ENCODE results near the gene XRCC3.

DNA sequence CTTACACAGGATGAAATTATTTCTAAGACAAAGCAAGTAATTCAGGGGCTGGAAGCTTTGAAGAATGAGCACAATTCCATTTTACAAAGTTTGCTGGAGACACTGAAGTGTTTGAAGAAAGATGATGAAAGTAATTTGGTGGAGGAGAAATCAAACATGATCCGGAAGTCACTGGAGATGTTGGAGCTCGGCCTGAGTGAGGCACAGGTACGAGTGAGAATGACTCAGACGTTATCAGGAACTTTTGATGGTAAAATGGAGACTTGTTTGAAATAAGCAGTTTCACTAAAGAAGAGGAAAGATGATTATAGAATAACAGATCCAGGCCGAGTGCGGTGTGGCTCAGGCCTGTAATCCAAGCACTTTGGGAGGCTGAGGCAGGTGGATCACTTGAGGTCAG, 60.6 kb downstream of the XRCC3 start:
- TF ChIP-seq POLR2AphosphoS5 (IDR thresholded peaks at IDR 0.05; ENCODE audit: low read depth), result no peak
- TF ChIP-seq CTCF (conservative IDR thresholded peaks at IDR 0.05; ENCODE audit: low read depth in 2 of 2), result no peak
- TF ChIP-seq EZH2 (IDR thresholded peaks at IDR 0.05; ENCODE audit: low read depth, unreplicated experiment), result no peak
- no peak for TF ChIP-seq REST (IDR thresholded peaks at IDR 0.05; ENCODE audit: unreplicated experiment)
- TF ChIP-seq JUNB (IDR thresholded peaks at IDR 0.05; ENCODE audit: unreplicated experiment), result no peak
- TF ChIP-seq EZH2phosphoT487 (IDR thresholded peaks at IDR 0.05; ENCODE audit: unreplicated experiment), result no peak
- TF ChIP-seq ETS1 (IDR thresholded peaks at IDR 0.05), result no peak
- no peak for TF ChIP-seq CREB1 (CRISPR knock-in tag; IDR thresholded peaks at IDR 0.05; ENCODE audit: low read depth)
- TF ChIP-seq ZNF114 (CRISPR knock-in tag; IDR thresholded peaks at IDR 0.05), result no peak
- TF ChIP-seq, protein P1, sequence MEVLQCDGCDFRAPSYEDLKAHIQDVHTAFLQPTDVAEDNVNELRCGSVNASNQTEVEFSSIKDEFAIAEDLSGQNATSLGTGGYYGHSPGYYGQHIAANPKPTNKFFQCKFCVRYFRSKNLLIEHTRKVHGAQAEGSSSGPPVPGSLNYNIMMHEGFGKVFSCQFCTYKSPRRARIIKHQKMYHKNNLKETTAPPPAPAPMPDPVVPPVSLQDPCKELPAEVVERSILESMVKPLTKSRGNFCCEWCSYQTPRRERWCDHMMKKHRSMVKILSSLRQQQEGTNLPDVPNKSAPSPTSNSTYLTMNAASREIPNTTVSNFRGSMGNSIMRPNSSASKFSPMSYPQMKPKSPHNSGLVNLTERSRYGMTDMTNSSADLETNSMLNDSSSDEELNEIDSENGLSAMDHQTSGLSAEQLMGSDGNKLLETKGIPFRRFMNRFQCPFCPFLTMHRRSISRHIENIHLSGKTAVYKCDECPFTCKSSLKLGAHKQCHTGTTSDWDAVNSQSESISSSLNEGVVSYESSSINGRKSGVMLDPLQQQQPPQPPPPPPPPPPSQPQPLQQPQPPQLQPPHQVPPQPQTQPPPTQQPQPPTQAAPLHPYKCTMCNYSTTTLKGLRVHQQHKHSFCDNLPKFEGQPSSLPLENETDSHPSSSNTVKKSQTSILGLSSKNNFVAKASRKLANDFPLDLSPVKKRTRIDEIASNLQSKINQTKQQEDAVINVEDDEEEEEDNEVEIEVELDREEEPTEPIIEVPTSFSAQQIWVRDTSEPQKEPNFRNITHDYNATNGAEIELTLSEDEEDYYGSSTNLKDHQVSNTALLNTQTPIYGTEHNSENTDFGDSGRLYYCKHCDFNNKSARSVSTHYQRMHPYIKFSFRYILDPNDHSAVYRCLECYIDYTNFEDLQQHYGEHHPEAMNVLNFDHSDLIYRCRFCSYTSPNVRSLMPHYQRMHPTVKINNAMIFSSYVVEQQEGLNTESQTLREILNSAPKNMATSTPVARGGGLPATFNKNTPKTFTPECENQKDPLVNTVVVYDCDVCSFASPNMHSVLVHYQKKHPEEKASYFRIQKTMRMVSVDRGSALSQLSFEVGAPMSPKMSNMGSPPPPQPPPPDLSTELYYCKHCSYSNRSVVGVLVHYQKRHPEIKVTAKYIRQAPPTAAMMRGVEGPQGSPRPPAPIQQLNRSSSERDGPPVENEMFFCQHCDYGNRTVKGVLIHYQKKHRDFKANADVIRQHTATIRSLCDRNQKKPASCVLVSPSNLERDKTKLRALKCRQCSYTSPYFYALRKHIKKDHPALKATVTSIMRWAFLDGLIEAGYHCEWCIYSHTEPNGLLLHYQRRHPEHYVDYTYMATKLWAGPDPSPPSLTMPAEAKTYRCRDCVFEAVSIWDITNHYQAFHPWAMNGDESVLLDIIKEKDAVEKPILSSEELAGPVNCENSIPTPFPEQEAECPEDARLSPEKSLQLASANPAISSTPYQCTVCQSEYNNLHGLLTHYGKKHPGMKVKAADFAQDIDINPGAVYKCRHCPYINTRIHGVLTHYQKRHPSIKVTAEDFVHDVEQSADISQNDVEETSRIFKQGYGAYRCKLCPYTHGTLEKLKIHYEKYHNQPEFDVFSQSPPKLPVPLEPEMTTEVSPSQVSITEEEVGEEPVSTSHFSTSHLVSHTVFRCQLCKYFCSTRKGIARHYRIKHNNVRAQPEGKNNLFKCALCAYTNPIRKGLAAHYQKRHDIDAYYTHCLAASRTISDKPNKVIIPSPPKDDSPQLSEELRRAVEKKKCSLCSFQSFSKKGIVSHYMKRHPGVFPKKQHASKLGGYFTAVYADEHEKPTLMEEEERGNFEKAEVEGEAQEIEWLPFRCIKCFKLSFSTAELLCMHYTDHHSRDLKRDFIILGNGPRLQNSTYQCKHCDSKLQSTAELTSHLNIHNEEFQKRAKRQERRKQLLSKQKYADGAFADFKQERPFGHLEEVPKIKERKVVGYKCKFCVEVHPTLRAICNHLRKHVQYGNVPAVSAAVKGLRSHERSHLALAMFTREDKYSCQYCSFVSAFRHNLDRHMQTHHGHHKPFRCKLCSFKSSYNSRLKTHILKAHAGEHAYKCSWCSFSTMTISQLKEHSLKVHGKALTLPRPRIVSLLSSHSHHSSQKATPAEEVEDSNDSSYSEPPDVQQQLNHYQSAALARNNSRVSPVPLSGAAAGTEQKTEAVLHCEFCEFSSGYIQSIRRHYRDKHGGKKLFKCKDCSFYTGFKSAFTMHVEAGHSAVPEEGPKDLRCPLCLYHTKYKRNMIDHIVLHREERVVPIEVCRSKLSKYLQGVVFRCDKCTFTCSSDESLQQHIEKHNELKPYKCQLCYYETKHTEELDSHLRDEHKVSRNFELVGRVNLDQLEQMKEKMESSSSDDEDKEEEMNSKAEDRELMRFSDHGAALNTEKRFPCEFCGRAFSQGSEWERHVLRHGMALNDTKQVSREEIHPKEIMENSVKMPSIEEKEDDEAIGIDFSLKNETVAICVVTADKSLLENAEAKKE (CRISPR knock-in tag; IDR thresholded peaks at IDR 0.05), result no peak
- TF ChIP-seq STAT1 (IDR thresholded peaks at IDR 0.05; ENCODE audit: unreplicated experiment), result no peak
- no peak for TF ChIP-seq ZNF331 (CRISPR knock-in tag; IDR thresholded peaks at IDR 0.05; ENCODE audit: low read depth)
- TF ChIP-seq NANOG (IDR thresholded peaks at IDR 0.05; ENCODE audit: borderline replicate concordance), result no peak

Measured in GM23338 (cell line).